H9 (cell line): ENCODE results near the gene UFSP1. TPM values are rescaled to one million over a fixed set of nuclear protein-coding genes. Genes with fewer than 3 reads are reported as not detected.
"Not testable (repeated sequence)": the region's sequence is repeated elsewhere in the genome, so short reads cannot be mapped to it uniquely, and the experiment has no call there.

Source experiments
- DNase-seq: peaks from one replicate; pipeline ENCODE4 v3.0.0-alpha.2; 2017
- H2AFZ ChIP-seq: one replicate; pipeline ENCODE4 v1.6.1; 2013; ENCODE audit warnings: mild to moderate bottlenecking, low read length, control low read depth, moderate library complexity
- H2AK5ac ChIP-seq: 2 replicates; pipeline ENCODE4 v1.6.1; 2013; ENCODE audit warnings: low read length, control low read depth, mixed read lengths; ENCODE audit not compliant: insufficient read length
- H2BK120ac ChIP-seq: one replicate; pipeline ENCODE4 v1.6.1; 2013; ENCODE audit warnings: low read depth, mild to moderate bottlenecking, low read length, control low read depth, inconsistent platforms; ENCODE audit not compliant: poor library complexity, severe bottlenecking
- H2BK12ac ChIP-seq: 2 replicates; pipeline ENCODE4 v1.6.1; 2013; ENCODE audit warnings: low read length, control low read depth, mixed read lengths, low read depth; ENCODE audit not compliant: insufficient read length
- H2BK15ac ChIP-seq: 2 replicates; pipeline ENCODE4 v1.6.1; 2013; ENCODE audit warnings: low read depth, low read length, control low read depth
- H2BK20ac ChIP-seq: one replicate; pipeline ENCODE4 v1.6.1; 2013; ENCODE audit warnings: low read depth, mild to moderate bottlenecking, low read length, control low read depth, inconsistent platforms; ENCODE audit not compliant: poor library complexity, severe bottlenecking
- H2BK5ac ChIP-seq: 2 replicates; pipeline ENCODE4 v1.6.1; 2013; ENCODE audit warnings: low read length, control low read depth, mixed read lengths; ENCODE audit not compliant: insufficient read length
- H3K14ac ChIP-seq: 2 replicates; pipeline ENCODE4 v1.6.1; 2013; ENCODE audit warnings: low read length, control low read depth; ENCODE audit not compliant: insufficient read depth
- H3K18ac ChIP-seq: 2 replicates; pipeline ENCODE4 v1.6.1; 2013; ENCODE audit warnings: low read depth, mild to moderate bottlenecking, mixed read lengths, low read length, control low read depth; ENCODE audit not compliant: insufficient read length
- H3K23ac ChIP-seq: 2 replicates; pipeline ENCODE4 v1.6.1; 2013; ENCODE audit warnings: low read length, control low read depth, mixed read lengths, low read depth; ENCODE audit not compliant: insufficient read length
- H3K23me2 ChIP-seq: 2 replicates; pipeline ENCODE4 v1.6.1; 2013; ENCODE audit warnings: low read depth, mild to moderate bottlenecking, mixed read lengths, low read length, control low read depth; ENCODE audit not compliant: insufficient read length, poor library complexity, severe bottlenecking
- H3K27ac ChIP-seq: 2 replicates; pipeline ENCODE4 v1.5.1; 2013; ENCODE audit warnings: low read length, control low read depth, mixed read lengths, low read depth; ENCODE audit not compliant: insufficient read length
- H3K27me3 ChIP-seq: 2 replicates; pipeline ENCODE4 v1.6.1; 2013; ENCODE audit warnings: low read length, control low read depth, inconsistent platforms; ENCODE audit not compliant: insufficient read depth
- H3K4ac ChIP-seq: 2 replicates; pipeline ENCODE4 v1.6.1; 2013; ENCODE audit warnings: low read depth, mild to moderate bottlenecking, control low read depth, inconsistent platforms, low read length, moderate library complexity
- H3K4me1 ChIP-seq: 2 replicates; pipeline ENCODE4 v1.6.1; 2013; ENCODE audit warnings: low read length, control low read depth, inconsistent platforms; ENCODE audit not compliant: insufficient read depth
- H3K4me2 ChIP-seq: 2 replicates; pipeline ENCODE4 v1.6.1; 2013; ENCODE audit warnings: low read length, control low read depth, mixed read lengths; ENCODE audit not compliant: insufficient read length, insufficient read depth
- H3K56ac ChIP-seq: 2 replicates; pipeline ENCODE4 v1.6.1; 2013; ENCODE audit warnings: low read depth, mild to moderate bottlenecking, mixed read lengths, low read length, control low read depth; ENCODE audit not compliant: insufficient read length
- H3K79me1 ChIP-seq: 2 replicates; pipeline ENCODE4 v1.6.1; 2013; ENCODE audit warnings: low read depth, mild to moderate bottlenecking, moderate library complexity, low read length, control low read depth, inconsistent platforms; ENCODE audit not compliant: insufficient read depth, poor library complexity, severe bottlenecking
- H3K79me2 ChIP-seq: 2 replicates; pipeline ENCODE4 v1.6.1; 2013; ENCODE audit warnings: low read length, control low read depth, inconsistent platforms; ENCODE audit not compliant: insufficient read depth
- H3K9ac ChIP-seq: 2 replicates; pipeline ENCODE4 v1.6.1; 2013; ENCODE audit warnings: low read length, control low read depth, mixed read lengths; ENCODE audit not compliant: insufficient read length; ENCODE audit errors: extremely low read depth
- H3K9me3 ChIP-seq: one replicate; pipeline ENCODE4 v1.6.1; 2013; ENCODE audit warnings: low read depth, low read length, inconsistent platforms; ENCODE audit not compliant: control insufficient read depth
- H3T11ph ChIP-seq: one replicate; pipeline ENCODE4 v1.6.1; 2013; ENCODE audit warnings: mild to moderate bottlenecking, low read length, control low read depth, inconsistent platforms
- H4K20me1 ChIP-seq: one replicate; pipeline ENCODE4 v1.6.1; 2013; ENCODE audit not compliant: control insufficient read depth, insufficient read length, insufficient read depth
- H4K5ac ChIP-seq: 2 replicates; pipeline ENCODE4 v1.6.1; 2013; ENCODE audit warnings: low read depth, mild to moderate bottlenecking, mixed read lengths, low read length, control low read depth; ENCODE audit not compliant: insufficient read length
- H4K8ac ChIP-seq: replicated peaks from 2 replicates; pipeline ENCODE4 v1.6.1; 2013; ENCODE audit warnings: low read length, control low read depth, mixed read lengths, low read depth; ENCODE audit not compliant: insufficient read length
- H4K91ac ChIP-seq: 2 replicates; pipeline ENCODE4 v1.6.1; 2013; ENCODE audit warnings: low read depth, mild to moderate bottlenecking, moderate library complexity, mixed read lengths, low read length, control low read depth; ENCODE audit not compliant: insufficient read length
- H3K27ac Mint-ChIP-seq, 3 experiments: 2 replicates in 2 of 3; 3 replicates in 1 of 3; pipeline ENCODE4 v1.8.0; 2020 to 2021; ENCODE audit warnings: mixed read lengths in 3 of 3, mild to moderate bottlenecking in 1 of 3, moderate library complexity in 1 of 3
- H3K27me3 Mint-ChIP-seq: 2 replicates; pipeline ENCODE4 v1.8.0; 2021; ENCODE audit warnings: low read depth, mild to moderate bottlenecking, moderate library complexity, mixed read lengths
- H3K36me3 Mint-ChIP-seq, 3 experiments: 2 replicates in 2 of 3; 3 replicates in 1 of 3; pipeline ENCODE4 v1.8.0; 2020 to 2021; ENCODE audit warnings: low read depth in 3 of 3, mixed read lengths in 3 of 3; ENCODE audit not compliant: insufficient read depth in 1 of 3
- H3K4me1 Mint-ChIP-seq, 2 experiments: 2 replicates each; pipeline ENCODE4 v1.8.0; 2020; ENCODE audit warnings: mixed read lengths in 2 of 2
- H3K4me3 Mint-ChIP-seq, 2 experiments: 2 replicates in 1 of 2; 3 replicates in 1 of 2; pipeline ENCODE4 v1.8.0; 2020 to 2021; ENCODE audit warnings: mild to moderate bottlenecking in 2 of 2, mixed read lengths in 2 of 2, moderate library complexity in 1 of 2
- H3K9me3 Mint-ChIP-seq, 2 experiments: 2 replicates in 1 of 2; 3 replicates in 1 of 2; pipeline ENCODE4 v1.8.0; 2020; ENCODE audit warnings: mild to moderate bottlenecking in 2 of 2, mixed read lengths in 2 of 2, moderate library complexity in 1 of 2
- WGBS: extraction: QIAGEN DNeasy Blood & Tissue Kit; methylation state at CpG from one replicate; pipeline ENCODE4 v1.1.7; 2013; ENCODE audit warnings: missing lambda C conversion rate, low lambda C conversion rate, mixed read lengths; ENCODE audit not compliant: insufficient read length; ENCODE audit errors: extremely low coverage; 5-methylcytosine and 5-hydroxymethylcytosine counted together
- total RNA-seq: library from RNA; stranded (reverse); gene quantifications from 2 replicates; pipeline ENCODE4 v1.2.1, GENCODE V29; 2021
- TF ChIP-seq, protein P1 (sequence below): fragments of 200-600 bp; sonication (generic); conservative IDR thresholded peaks from 3 replicates; pipeline ENCODE4 v1.8.0; 2021; ENCODE audit warnings: antibody characterized with exemption, mild to moderate bottlenecking

The UFSP1 gene
- total RNA-seq, 1 experiment from 2014 or later: 4.3 TPM

DNA sequence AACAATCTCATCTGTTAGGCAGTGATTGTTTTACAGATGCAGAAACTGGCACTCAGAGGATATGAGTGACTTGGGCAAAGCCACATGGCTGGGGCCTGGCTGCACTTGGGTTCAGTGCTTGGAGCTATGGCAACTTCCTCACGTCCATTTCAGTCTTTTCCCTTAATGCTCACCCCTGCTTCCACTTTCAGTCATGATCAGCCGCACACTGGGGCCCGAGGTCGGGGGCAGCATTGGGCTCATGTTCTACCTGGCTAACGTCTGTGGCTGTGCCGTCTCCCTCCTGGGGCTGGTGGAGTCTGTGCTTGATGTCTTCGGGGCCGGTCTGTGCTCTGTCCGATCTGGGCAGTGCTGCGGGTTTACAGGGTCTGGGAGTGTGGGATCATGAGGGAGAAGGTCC is 34.0 kb downstream of the UFSP1 start:
- no peak overlapping the region for H3K4me2 ChIP-seq
- DNase-seq: no peak
- Mint-ChIP-seq H3K4me1 (peaks cover 6 to 10% of the 10 kb centered on the region in 2 experiments; a peak in 2 of 4 replicates), H3K9me3 (no peaks in the 10 kb centered on the region; a peak in 1 of 5 replicates), H3K27me3 (no peaks in the 10 kb centered on the region), H3K4me3 (peak overlapping the region in 1 of 2 experiments; percentile 34; a peak in 1 of 5 replicates), H3K36me3 (peaks cover 7 to 26% (median 23%) of the 10 kb centered on the region in 3 experiments; a peak in 6 of 7 replicates), H3K27ac (no peak overlapping the region; a peak in 3 of 7 replicates)
- H2BK120ac ChIP-seq: no peak overlapping the region
- H2AFZ ChIP-seq: no peak overlapping the region
- no peaks in the 10 kb centered on the region for H3K9me3 ChIP-seq
- no peak overlapping the region for H3K23ac ChIP-seq
- no peak overlapping the region for H2BK5ac ChIP-seq
- peaks cover 4% of the 10 kb centered on the region for H3K23me2 ChIP-seq
- no peaks in the 10 kb centered on the region for H3K27me3 ChIP-seq
- WGBS: no CpG with 5 or more reads among the region's 10 CpGs
- peaks cover 3% of the 10 kb centered on the region for H3K79me1 ChIP-seq
- no peak overlapping the region for H4K5ac ChIP-seq
- H3K9ac ChIP-seq: no peak overlapping the region
- H3K4ac ChIP-seq: no peak overlapping the region
- no peak overlapping the region for H3T11ph ChIP-seq
- peaks cover 2% of the 10 kb centered on the region; the same call in 1 of the 2 replicates for H3K79me2 ChIP-seq
- TF ChIP-seq, protein P1, sequence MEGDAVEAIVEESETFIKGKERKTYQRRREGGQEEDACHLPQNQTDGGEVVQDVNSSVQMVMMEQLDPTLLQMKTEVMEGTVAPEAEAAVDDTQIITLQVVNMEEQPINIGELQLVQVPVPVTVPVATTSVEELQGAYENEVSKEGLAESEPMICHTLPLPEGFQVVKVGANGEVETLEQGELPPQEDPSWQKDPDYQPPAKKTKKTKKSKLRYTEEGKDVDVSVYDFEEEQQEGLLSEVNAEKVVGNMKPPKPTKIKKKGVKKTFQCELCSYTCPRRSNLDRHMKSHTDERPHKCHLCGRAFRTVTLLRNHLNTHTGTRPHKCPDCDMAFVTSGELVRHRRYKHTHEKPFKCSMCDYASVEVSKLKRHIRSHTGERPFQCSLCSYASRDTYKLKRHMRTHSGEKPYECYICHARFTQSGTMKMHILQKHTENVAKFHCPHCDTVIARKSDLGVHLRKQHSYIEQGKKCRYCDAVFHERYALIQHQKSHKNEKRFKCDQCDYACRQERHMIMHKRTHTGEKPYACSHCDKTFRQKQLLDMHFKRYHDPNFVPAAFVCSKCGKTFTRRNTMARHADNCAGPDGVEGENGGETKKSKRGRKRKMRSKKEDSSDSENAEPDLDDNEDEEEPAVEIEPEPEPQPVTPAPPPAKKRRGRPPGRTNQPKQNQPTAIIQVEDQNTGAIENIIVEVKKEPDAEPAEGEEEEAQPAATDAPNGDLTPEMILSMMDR: no peak
- H4K91ac ChIP-seq: no peak overlapping the region
- H3K14ac ChIP-seq: no peak overlapping the region; the same call in 1 of the 2 replicates
- no peak overlapping the region for H2BK15ac ChIP-seq
- no peak overlapping the region for H2AK5ac ChIP-seq
- H4K8ac ChIP-seq: no peak overlapping the region
- H3K18ac ChIP-seq: no peak overlapping the region
- H3K4me1 ChIP-seq: no peaks in the 10 kb centered on the region
- no peak overlapping the region for H3K56ac ChIP-seq
- H3K27ac ChIP-seq: no peak overlapping the region
- no peak overlapping the region for H2BK12ac ChIP-seq
- no peak overlapping the region for H2BK20ac ChIP-seq
- H4K20me1 ChIP-seq: no peaks in the 10 kb centered on the region

DNA sequence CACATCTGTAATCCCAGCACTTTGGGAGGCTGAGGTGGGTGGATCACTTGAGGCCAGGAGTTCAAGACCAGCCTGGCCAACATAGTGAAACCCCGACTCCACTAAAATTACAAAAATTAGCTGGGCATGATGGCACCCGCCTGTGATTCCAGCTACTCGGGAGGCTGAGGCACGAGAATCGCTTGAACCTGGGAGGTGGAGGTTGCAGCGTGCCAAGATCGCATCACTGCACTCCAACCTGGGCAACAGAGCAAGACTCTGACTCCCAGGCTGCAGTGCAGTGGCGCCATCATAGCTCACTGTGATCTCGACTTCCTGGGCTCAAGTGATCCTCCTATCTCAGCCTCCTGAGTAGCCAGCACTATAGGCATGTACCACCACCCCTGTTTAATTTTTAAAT is 34.6 kb downstream of the UFSP1 start:
- H3K23me2 ChIP-seq, H2BK15ac ChIP-seq, H3K14ac ChIP-seq, H3K9me3 Mint-ChIP-seq, H3K23ac ChIP-seq, H3K79me2 ChIP-seq, H4K8ac ChIP-seq, H4K91ac ChIP-seq, H3K18ac ChIP-seq, H3K79me1 ChIP-seq, H3K9me3 ChIP-seq, H3K4me1 Mint-ChIP-seq, H3K27ac ChIP-seq, H2BK20ac ChIP-seq, H3T11ph ChIP-seq, H2BK120ac ChIP-seq, H4K5ac ChIP-seq, H3K4me1 ChIP-seq, H2BK12ac ChIP-seq, H3K27ac Mint-ChIP-seq, DNase-seq, H3K56ac ChIP-seq, H2AK5ac ChIP-seq, H4K20me1 ChIP-seq, H2BK5ac ChIP-seq, H3K27me3 ChIP-seq, H3K9ac ChIP-seq, H3K27me3 Mint-ChIP-seq, H2AFZ ChIP-seq, H3K4me2 ChIP-seq, H3K4ac ChIP-seq: not testable (repeated sequence)
- peaks cover 5 to 20% (median 17%) of the 10 kb centered on the region in 3 experiments; a peak in 6 of 7 replicates for H3K36me3 Mint-ChIP-seq
- H3K4me3 Mint-ChIP-seq: peak overlapping the region in 1 of 2 experiments; percentile 17; a peak in 2 of 5 replicates
- no CpG with 5 or more reads among the region's 9 CpGs for WGBS
